Stimulated activated CD4-positive, alpha-beta T cell treated with anti-CD3 and anti-CD28 coated beads, Interleukin-15, amount 100 ng/mL, for 48 hours (primary cell): ENCODE data around the gene PRR14L.

Source experiments
- DNase-seq, 2 donors: peaks; one replicate each; pipeline ENCODE4 v3.0.0-alpha.2; 2020; ENCODE audit warnings: low read depth in 2 of 2

The PRR14L gene

GRCh38 chr22:31639436-31640039 lies 110.4 kb downstream of the PRR14L start:
- no peak for DNase-seq

GRCh38 chr22:31637891-31638618 lies 111.9 kb downstream of the PRR14L start:
- no peak for DNase-seq

- no peak for DNase-seq
Observed at GRCh38 chr22:31637447-31637890, 112.5 kb downstream of the PRR14L start.

GRCh38 chr22:31635638-31636306 lies 114.2 kb downstream of the PRR14L start:
- no peak for DNase-seq

DNA sequence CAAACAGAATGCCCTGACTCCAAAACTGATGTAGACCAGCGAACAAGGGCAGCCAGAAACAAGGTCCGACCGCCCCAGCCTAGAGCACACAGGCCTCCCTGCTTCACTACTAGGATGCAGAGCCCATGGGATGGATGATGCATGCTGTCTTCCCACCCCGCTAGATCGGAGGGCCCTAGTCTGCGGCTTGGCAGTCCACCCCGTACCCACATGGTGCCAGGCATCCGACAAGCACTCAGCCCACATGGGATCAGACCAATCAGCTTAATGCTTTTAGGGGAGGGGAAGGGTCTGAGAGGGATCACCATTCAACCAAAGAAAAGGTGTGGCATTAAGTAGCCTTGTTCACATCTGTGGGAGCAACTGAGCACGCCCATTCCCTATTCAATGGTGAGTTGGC lies 118.5 kb downstream of the PRR14L start:
- DNase-seq: no peak
